NCI-H2227 treated with DMSO at 0.1 percent for 48 hours (cell line): ENCODE data around the gene RUNX2.
"Not testable (repeated sequence)": the region's sequence is repeated elsewhere in the genome, so short reads cannot be mapped to it uniquely, and the experiment has no call there.

Experiments used
- DNase-seq: peaks from one replicate; lab custom pipeline; 2025; lab: John Stamatoyannopoulos, UW

Gene RUNX2

DNA sequence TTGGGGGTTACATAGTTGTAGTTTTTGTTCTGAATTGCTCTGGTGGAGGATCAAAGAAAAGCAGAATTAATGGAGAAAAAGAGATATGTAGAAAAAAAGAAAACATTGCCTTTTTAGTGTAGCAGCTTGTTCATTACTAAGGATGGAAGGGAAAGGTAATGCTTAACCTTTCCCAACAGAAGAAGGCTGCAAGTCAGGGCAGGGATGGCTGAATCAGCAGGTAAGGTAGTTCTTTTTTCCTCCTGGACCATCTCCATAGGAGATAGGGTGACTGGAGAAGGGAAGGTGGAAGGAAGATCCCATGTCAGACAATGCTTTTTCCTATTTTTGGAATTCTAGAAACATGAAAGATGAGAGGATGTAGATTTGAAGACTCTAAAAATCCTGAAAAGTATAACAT lies 129.0 kb downstream of the RUNX2 start:
- DNase-seq = no peak

DNA sequence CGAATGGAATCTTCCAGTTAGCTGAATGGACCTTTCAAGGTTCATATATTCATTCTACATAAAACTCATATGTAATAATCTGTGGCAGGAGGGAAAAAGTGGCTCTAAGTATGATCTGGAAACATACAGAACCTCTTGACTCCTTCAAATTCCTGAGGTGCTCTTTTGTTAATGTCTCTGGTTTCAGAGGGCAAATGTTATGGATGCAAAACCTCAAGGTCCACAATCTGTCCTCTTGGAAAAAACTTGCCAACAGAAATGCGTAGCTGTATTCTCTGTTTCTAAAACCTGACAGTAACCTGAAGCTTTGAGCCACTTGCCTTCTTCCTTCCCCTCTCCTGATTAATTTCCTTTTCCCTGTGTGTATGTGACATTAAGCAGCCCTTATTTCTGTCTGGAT lies 130.5 kb downstream of the RUNX2 start:
- DNase-seq = no peak

DNA sequence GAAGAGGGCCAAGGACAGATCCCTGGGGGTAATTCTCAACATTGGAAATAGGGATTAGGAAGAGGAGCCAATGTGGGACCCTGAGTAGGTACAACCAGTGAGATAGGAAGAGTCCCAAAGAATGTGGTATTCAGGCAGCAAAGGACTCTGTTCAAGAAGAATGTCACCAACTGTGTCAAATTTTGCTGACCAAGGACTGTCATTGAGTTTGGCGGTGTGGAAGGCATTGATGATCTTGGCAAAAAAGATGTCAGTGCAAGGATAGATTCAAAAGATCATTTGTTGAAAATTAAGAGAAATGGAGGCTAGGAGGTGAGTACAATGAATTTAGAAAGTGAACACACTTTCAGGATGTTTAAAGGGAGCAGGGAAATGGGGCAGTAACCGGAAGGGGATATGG lies 132.0 kb downstream of the RUNX2 start:
- DNase-seq = no peak

DNA sequence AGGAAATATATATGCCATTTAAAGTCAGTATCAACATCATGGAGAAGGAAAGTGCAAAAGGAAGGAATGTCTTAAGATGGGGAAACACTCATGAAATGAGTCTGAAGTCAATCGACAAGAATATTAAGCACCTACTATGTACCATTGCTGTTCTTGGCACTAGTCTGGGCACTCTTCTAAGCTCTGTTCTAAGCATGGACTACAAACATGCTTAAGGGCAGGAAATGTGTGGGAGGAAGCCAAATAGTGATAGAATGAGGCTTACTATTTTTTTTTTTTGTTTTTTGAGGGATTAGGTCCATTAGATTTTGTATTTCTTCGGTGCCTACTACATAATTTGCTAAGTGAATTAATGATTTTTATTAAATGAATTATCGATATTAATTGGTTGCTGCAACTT lies 133.4 kb downstream of the RUNX2 start:
- no peak for DNase-seq

DNA sequence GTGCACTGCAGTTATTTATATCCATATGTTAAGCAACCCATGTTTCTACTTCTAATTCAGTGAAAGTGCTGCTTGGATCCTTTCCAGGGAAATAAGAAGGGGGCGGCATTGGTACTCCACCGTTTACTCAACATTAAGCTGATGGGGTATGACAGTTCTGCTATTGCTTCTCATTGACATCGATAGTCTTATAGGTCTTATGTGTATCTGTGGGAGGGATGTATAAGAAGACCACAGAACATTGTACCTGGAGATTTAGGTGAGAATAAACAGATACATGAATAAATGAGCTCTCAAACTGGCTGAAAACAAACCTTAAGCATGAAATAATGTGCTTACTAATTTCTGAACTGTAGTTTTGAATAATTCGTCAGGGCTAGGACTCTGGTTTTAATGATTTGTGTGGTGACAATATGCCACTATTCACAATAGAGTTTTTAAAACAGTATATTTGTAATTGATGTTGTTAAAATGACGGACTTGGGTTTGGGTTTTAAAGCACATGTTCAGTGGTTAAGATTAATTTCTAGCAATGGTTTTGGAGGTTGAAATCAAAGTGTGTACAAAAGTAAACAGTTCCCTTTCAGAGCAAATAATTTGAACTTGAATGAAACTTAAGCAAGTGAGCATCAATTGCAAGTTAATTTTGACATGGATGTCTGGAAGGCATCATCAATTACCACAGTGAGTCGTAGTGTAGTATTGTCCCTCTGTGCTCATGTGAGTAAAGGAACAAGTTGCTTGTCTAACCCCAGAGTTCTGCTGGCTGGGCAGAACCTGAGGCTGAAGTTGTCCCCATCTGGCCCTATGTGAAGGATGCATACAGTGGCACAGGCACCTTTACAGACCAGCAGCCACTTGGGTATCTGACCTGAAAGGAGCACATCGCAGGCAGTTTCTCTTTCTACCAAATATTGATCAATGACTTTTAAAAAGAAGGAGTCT lies 134.3 kb downstream of the RUNX2 start:
- no peak for DNase-seq

DNA sequence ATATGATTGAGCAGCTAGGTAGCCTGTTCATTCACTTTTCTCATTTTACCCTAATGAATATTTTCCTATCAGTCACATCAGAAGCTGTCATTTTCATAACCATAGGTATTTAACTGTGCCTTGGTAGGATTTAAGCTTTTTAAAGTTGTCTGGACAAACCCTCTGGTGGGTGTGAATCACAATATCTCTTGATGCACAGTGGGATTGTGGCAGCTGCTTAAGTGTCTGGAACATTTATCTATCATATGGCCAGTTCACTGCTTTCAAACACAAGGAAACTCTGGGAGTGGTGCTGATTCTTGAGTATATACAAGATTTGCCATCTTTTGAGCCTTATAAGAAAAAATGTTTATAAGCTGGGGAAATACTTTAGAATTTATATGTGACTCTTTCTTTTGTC lies 136.6 kb downstream of the RUNX2 start:
- no peak for DNase-seq

DNA sequence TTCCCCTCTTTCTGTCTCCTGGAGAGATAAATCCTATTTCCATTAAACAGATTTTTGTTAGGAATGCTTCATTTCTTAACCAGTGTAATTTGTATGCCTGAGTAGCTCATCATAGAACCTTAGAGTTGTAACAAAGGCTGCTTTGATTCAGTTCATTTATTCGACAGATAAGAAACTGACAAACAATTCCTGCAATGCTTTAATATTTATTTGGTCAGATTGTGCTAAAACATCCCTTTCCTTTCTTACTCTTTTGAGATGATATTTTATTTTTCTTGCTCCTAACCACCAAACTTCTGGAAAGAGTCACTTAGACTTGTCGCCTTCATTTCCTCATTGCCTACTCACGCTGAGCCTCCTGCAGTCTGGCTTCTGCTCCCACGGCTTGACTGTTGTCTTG lies 138.6 kb downstream of the RUNX2 start:
- DNase-seq = no peak

DNA sequence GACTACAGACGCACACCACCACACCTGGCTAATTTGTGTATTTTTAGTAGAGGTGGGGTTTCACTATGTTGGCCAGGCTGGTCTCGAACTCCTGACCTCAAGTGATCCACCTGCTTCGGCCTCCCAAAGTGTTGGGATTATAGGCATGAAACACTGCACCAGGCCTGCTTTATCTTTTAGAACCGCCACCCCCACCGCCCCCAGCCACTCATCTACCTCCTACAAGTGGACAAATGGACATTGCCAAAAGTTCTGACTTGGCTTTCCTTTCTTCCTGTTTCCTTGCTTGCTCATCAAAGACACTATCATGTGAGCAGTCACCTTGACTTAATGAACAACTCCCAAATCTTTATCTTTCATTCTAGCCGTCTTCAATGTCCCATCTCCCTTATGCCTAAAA lies 139.3 kb downstream of the RUNX2 start:
- not testable (repeated sequence) for DNase-seq

DNA sequence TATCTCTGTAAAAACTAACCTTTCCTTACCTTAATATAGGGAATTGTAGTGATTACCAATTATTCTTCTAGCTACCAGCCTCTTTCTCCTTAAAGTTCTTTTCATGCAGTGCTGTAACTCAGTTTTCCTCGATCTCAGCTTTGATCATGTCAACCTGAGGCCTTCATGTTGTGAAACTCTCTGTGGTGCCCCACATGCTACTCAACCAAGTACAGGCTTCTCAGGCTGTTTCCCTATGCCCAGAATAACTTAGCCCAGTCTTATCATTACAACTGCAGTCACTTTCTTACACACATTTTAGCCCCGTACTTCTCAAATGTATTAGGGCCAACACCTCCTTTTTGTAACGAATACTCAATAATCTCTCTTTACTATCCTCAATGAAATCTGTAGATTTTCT lies 139.7 kb downstream of the RUNX2 start:
- DNase-seq = no peak

DNA sequence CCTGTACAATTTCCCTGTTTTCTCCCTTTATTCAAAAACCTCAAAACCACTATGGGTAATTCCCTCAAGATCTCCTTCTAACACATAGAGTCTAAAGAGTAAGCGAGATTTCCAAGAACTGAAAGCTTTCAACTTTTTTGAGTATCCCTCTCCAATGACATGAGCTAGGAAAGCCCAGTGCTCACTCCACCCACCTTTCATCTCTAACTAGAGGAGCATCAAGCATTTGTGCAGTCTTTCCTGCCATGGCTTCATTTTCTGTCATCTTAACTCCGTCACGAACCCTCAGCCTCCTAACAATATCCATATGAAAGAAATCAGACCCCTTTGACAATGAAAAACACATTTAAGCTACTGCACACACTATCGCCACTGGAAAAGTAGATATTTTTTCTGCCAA lies 141.5 kb downstream of the RUNX2 start:
- DNase-seq = no peak

DNA sequence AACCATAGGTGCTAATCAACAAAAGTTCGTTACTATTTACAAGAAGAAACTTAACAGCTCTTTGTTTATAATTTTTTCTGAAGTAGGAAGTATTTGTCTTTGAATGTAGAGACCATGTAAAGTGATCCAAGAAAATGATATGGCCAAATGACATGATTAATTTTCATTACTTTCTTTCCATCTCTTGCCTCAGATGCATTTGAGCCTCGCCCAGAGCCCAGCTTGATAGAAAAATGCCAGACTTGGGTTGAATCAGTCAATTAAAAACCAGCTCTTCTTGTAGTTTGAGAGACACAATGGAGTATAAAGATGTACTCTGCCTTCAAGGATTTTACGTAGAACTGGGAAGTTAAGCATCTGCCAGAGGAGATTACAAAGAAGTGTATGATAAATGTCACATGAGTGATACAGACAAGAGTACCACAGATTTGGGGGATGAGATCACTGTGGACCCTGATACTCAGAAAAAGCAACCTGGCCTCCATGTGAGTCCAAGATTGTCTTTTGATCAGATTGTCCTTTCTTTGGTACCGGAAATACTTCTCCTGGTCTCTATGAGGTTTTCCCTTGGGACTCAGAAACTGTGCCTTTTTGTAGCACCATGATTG lies 142.1 kb downstream of the RUNX2 start:
- DNase-seq = no peak

DNA sequence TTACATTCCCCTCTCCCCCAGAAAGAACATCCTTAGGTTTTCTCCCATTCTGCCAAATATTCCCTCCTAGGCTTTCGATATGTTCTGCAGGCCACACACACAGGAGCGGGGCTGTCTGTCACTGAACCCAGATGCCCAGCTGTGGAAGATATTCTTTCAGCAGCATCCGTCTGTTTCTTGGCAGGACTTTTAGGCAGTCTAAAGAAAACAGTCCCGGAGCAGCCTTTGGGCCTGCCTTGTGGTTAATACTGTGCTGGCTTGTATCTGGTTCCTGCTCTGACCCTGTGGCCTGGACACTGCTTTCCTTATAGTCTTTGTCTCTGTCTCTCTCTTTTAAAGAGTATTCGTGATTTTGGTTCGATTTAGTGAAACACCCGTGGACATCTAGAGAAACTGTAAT lies 144.3 kb downstream of the RUNX2 start:
- DNase-seq = no peak

DNA sequence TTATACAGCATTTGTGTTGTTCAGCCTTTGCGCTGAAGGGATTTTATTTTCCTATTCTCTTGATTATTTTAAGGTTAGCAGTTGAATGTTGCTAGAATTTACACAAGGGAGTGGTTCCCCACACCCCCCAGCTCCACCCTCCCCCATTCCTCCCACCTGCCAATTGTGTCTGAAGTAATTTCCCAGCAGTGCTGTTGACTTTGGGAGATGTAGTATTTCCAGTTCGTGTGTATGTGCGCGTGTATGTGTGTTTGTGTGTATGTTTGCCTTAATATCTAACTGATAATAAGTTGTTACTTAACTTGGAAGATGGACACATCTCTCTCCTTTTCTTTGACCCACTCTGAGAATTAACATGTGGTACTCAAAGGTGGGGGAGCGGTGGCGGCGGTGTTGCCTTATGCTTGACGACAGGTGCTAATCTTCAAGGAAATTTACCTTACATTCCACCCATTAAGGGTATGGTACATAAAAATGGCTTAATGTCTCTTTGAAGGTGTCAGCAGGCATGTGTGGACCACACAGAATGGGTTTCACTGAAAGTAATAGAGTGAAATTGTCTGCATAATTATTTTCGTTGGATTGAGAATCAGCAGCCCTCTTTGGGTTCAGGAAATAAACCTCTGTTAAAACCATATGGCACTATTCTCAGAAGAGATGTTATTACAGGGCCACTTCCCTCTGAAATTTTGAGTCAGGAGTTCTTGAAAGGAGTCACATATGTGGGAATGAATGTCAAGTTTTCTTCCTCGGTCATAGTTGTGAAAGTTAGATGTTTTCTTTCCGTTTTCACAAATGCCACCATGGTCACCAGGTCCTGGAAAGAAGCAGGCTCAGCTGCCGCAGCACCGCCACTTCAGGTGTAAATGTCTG lies 145.2 kb downstream of the RUNX2 start:
- DNase-seq = no peak

DNA sequence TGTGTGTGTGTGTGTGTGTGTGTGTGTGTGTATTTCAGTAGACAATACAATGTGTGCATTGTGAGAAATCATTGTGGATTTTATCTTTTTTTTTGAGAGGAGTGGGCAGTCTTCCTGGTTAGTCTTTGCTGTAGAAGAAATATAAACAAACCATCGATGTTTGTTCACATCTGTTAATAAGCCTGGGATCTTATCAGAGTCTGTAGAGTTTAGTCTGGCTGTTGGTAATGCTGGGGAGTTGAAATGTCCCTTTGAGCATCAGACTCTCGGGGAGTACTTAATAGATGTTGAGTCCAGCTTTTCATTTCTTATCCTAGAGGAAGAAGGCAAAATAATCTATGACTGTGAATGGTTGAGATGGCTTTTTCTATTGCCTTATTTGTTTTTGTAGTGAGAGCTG lies 146.2 kb downstream of the RUNX2 start:
- no peak for DNase-seq

DNA sequence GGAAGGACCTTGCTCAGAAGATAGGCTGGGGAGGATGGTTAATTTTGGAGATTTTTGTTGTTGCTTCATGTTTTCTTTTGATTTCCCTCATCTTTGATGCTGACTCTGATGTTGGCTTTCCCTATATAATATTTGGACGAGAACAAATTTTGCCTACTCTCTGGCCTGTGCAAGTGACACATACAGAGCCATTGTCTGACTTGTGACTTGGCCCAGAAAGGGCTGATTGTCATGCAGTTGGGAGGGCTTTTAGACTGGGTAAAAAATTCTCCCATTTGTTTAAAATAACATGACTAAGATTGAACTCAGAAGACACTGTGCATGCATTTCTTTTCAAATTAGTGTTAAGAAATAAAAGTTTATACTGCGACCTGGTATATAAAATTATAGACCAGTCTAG lies 148.2 kb downstream of the RUNX2 start:
- DNase-seq = no peak

DNA sequence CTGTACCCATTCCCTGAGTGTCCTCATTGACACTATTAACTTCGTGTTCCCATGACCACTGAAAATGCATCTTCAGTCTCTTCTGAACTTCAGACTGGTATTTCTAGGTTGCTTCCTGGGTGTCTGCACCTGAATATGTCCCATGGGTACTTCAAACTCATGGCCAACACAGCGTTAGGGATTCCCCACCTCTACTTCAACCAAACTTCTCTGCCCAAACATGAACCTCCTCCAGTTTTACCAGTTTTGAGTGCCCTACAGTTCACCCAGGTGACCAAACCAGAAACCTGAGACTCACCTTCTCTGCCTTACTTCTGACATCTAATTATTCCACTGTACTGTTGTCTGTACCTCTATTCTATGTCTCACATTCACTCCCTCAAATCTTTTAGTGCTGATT lies 149.1 kb downstream of the RUNX2 start:
- no peak for DNase-seq

DNA sequence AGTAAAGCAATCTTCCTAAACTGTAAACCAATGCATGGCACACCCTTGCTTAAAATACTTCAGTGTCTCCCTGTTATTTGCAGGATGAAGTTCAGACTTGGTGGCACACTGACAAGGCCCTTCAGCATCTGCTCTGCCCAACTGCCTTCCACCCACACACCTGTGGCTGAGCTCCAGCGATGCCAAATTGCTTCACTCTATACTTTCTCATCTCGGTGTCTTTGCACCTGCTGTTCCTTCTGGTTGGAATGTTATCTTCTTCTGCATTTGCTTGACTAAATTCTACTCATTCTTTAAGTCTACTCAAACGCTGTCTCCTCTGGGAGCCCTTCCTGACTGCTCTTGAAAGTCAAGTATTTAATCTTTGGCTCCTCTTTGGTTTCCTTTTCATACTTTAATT lies 149.7 kb downstream of the RUNX2 start:
- DNase-seq = no peak

DNA sequence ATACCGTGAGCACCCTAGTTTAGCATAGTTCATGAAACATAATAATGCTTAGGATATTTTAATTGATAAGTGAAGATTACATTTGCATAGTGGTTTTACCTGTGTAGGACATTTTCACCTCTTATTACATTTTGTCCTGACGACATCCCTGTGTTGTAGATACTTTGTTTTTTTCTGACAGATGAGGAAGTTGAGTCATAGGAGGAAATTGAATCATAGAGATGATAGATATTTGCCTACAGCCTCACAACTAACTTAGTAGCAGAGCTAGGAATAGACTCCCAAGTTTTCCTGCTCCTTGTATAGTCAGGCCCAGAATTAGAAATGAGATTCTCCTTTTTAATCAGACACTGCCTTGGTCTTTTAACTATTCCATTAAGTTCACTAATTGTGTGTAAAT lies 150.1 kb downstream of the RUNX2 start:
- no peak for DNase-seq

DNA sequence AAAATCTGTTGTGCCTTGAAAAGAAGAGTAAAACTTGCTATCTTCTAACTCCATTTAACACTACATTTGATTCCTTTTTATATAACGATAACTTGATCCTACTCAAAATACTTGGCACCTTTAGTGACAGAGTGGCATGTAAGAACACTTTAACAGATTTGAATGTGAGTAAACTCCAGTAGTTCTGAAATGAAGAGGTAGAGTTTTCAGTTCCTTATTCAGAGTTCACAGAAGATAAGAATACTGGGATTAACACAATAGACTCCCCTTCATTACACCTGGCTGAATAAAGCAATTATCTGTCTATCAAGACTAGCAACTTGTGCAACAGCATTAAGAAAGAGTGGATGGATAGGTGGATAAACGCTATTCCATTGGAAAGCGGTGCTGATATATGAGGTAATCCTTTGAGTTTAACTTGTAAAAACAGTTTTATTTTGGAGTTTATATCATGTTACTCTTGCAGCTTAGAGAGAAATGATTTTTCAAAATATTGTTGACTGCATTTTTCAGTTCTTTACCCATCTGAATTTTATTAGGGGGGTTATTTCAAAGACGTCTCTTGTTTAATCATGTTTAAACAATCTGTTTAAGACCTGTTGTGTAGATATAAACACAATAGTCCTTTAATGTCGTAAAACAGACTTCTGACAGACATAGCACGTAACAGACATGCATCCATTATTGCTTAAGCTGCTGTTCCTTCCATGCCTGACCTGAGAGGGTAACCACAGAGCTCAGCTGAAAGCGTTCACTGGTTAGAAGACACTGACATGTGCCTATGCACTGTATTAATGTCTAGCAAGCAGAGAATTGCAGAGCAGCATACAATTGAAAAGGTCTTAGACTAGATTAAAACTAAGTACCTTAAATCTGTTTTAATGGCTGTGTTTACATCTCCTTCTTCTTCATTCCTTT lies 152.0 kb downstream of the RUNX2 start:
- DNase-seq = no peak

DNA sequence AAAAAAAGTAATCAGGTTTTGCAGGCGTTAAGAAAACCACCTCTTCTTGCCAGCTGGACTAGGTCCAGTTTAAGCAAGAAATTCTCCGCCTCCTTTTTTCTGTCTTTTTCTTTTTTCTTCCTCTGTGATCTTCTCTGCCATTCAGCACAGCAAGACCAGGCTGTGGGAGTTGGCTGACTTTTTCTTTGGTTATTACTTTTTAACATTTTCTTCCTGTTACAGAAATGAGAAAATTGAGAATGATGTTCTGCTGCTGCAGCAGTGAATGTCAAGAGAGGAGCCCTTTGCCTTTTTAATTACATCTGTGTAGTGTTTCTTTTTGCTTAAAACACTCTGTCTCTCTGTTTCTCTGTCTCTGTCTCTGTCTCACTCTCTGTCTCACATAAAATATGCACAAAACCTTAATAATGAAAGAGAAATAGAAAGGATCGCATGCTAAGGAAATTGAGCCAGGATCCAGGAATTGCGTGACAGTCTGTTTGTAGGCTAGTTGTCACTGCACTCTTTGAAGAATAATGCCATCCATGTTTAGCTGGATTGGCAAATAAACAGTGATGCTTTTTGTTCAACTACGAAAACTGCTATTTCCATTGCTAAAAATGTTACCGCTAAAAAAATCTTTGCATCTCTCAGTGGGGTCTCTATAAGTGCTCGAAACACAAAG lies 152.8 kb downstream of the RUNX2 start:
- no peak for DNase-seq

DNA sequence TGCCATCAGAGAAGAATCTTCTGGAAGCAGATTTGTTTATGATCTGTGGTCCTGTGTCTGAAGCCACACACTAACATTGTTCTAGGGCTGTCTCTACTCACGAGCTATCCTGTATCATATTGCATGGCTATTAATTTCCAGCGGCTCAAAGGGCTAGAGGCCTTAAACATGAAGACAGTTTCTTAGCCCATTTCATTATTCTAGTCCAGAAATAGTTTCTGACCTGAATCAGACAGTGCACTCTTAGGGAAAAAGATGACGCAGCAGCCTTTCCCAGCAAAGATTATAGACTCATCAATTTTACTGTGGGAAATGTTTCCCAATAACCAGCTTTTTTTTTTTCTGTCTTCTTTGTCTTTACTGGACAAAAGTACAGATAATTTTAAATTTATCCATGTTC lies 154.9 kb downstream of the RUNX2 start:
- peak; percentile 53 for DNase-seq
